Prostate gland (tissue), 2 donors: ENCODE measurements around the gene ARFGAP3. TPM values are rescaled to one million over a fixed set of nuclear protein-coding genes. Genes with fewer than 3 reads are reported as not detected.

Experiments
- DNase-seq: peaks from one replicate; pipeline ENCODE4 v3.0.0-alpha.2; 2019; ENCODE audit warnings: low spot score
- H3K27ac ChIP-seq, 2 donors: fragments of 200-600 bp; sonication (generic); 2 replicates each; pipeline ENCODE4 v1.5.1; 2017 to 2019
- H3K27me3 ChIP-seq: fragments of 200-600 bp; sonication (generic); replicated peaks from 2 replicates; pipeline ENCODE4 v1.5.1; 2019; ENCODE audit not compliant: insufficient read depth
- H3K36me3 ChIP-seq, 2 donors: fragments of 200-600 bp; sonication (generic); 1 replicate in 1 of 2; 2 replicates in 1 of 2; pipeline versions ENCODE4 v1.5.1 to v1.8.1; 2017 to 2019
- H3K4me1 ChIP-seq: fragments of 200-600 bp; sonication (generic); replicated peaks from 2 replicates; pipeline ENCODE4 v1.5.1; 2019
- H3K4me3 ChIP-seq, 2 donors: fragments of 200-600 bp; sonication (generic); 2 replicates each; pipeline ENCODE4 v1.5.1; 2017 to 2019
- H3K9me3 ChIP-seq: fragments of 200-600 bp; sonication (generic); 2 replicates; pipeline ENCODE4 v1.5.1; 2017
- POLR2A ChIP-seq: fragments of 450-650 bp; IDR thresholded peaks from one replicate; pipeline ENCODE4 v1.6.1; 2016; ENCODE audit warnings: antibody characterized with exemption, mild to moderate bottlenecking
- POLR2AphosphoS5 ChIP-seq: sonication (generic); formaldehyde crosslinking; IDR thresholded peaks from one replicate; pipeline ENCODE4 v1.6.1; 2017; ENCODE audit warnings: antibody characterized with exemption
- WGBS: methylation state at CpG from one replicate; pipeline ENCODE4 v1.1.5; 2018; 5-methylcytosine and 5-hydroxymethylcytosine counted together
- intact Hi-C: fragments of 100-400 bp; cut with DNase I; formaldehyde crosslinking; loops from one replicate; pipeline ENCODE4 v1.14.2; 2022
- total RNA-seq, 2 donors: library from RNA; depleted of rRNA; stranded (reverse); fragments of >200 nt; gene quantifications; one replicate each; pipeline ENCODE4 v1.1.0, GENCODE V29; 2016
- TF ChIP-seq, protein P1 (sequence below), 4 experiments: fragments of 200-600 bp in 2 of 4; fragments of 450-650 bp in 2 of 4; sonication (generic) in 2 of 4; IDR thresholded peaks; 1 replicate in 3 of 4; 2 replicates in 1 of 4; pipeline ENCODE4 v1.5.1; 2016 to 2019; ENCODE audit warnings: antibody characterized with exemption in 4 of 4, mild to moderate bottlenecking in 2 of 4, moderate library complexity in 2 of 4

ARFGAP3 gene
- total RNA-seq, 2 donors from 2014 or later = 92.9 to 127 TPM

DNA sequence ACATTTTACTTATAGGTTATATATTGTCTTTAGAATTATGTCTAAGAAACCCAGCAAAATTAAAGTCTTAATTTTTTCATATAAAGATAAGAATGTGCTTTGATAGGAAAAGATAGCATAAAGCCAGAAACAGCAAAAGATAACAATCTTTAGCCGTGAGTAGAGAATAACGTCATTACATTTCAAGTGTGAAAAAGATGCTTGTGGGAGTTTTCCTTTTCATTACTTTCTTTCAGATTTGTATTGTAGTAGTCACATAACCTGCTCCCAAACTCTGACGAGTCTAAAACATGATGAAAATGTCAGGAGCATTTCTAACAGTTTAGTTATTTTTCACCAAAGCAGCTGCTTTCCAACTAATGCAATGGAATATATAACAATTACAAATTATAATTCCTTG, 31.3 kb downstream of the ARFGAP3 start:
- no peak for DNase-seq
- 42% methylated on average over 3 of the region's 3 CpGs for WGBS
- H3K4me3 ChIP-seq = no peak overlapping the region
- peaks cover 4 to 11% of the 10 kb centered on the region in 2 donors for H3K36me3 ChIP-seq
- H3K27ac ChIP-seq = no peak overlapping the region
- intact Hi-C loops = no loop called here
- TF ChIP-seq POLR2A = no peak
- no peaks in the 10 kb centered on the region for H3K27me3 ChIP-seq
- H3K4me1 ChIP-seq = no peaks in the 10 kb centered on the region
- no peaks in the 10 kb centered on the region for H3K9me3 ChIP-seq

DNA sequence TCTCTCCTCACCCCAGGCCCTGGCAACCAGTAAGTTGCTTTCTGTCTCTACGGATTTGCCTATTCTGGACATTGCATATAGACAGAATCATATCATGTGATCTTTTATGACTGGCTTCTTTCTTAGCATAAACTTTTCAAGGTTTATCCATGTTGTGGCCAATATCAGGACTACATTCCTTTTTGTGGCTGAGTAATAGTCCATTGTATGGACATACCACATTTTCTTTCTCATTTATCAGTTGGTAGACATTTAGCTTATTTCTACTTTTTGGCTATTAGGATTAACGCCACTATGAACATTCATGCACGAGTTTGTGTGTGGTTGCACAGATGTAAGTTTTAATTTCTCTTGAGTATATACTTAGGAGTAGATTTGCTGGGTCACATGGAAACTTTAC, 35.7 kb downstream of the ARFGAP3 start:
- peaks cover 3 to 4% of the 10 kb centered on the region in 2 donors for H3K36me3 ChIP-seq
- H3K4me3 ChIP-seq = no peak overlapping the region
- TF ChIP-seq, protein P1, sequence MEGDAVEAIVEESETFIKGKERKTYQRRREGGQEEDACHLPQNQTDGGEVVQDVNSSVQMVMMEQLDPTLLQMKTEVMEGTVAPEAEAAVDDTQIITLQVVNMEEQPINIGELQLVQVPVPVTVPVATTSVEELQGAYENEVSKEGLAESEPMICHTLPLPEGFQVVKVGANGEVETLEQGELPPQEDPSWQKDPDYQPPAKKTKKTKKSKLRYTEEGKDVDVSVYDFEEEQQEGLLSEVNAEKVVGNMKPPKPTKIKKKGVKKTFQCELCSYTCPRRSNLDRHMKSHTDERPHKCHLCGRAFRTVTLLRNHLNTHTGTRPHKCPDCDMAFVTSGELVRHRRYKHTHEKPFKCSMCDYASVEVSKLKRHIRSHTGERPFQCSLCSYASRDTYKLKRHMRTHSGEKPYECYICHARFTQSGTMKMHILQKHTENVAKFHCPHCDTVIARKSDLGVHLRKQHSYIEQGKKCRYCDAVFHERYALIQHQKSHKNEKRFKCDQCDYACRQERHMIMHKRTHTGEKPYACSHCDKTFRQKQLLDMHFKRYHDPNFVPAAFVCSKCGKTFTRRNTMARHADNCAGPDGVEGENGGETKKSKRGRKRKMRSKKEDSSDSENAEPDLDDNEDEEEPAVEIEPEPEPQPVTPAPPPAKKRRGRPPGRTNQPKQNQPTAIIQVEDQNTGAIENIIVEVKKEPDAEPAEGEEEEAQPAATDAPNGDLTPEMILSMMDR (IDR thresholded peaks at IDR 0.05) = no peak
- TF ChIP-seq POLR2A (no peak), POLR2AphosphoS5 (no peak)
- H3K9me3 ChIP-seq = no peaks in the 10 kb centered on the region
- intact Hi-C loops = no loop called here
- peaks cover 11% of the 10 kb centered on the region for H3K4me1 ChIP-seq
- H3K27me3 ChIP-seq = no peaks in the 10 kb centered on the region
- peak overlapping the region in 1 of 2 donors; percentile 83 for H3K27ac ChIP-seq
- 93% methylated on average over 3 of the region's 3 CpGs for WGBS
- DNase-seq = no peak

DNA sequence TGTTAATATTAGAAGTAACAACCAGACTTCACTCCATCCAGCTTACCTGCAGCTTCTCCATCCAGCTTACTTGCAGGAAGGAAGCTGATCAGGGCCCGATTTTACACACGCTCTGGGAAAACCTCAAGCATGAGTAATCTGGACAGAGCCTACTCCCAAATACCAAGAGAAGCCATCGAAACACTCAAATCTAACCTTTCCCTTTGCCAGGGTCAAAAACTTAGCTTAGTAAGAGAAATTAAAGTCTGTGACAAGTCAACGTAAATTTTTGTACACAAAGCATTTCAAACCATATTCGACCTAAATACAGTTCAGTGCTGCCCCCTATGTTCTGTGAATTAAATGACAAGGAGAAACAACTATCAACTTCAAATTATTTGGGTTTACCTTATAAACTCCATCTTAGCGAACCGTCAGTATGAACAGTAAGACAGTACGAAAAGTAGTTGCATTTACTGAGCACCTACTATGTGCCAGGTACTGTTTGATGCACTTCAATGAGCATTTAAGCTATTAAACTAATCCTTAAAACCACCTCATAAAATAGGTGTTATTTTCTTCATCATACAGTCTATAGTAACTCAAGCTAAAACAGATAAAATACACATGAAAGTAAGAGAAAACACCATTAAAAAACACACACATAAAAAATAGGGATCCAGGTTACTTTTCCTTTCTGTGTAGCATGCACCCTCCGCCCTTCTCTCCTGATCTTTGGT, 36.9 kb downstream of the ARFGAP3 start:
- H3K4me3 ChIP-seq = no peak overlapping the region
- intact Hi-C loops = no loop called here
- no peaks in the 10 kb centered on the region for H3K9me3 ChIP-seq
- H3K4me1 ChIP-seq = peaks cover 11% of the 10 kb centered on the region
- peaks cover 0 to 2% of the 10 kb centered on the region in 2 donors for H3K36me3 ChIP-seq
- TF ChIP-seq POLR2A (no peak), POLR2AphosphoS5 (peak; percentile 5)
- TF ChIP-seq, protein P1 (IDR thresholded peaks at IDR 0.05) = peak in 2 of 4 experiments; percentile 21 to 83
- WGBS = 55% methylated on average over 9 of the region's 9 CpGs
- no peak for DNase-seq
- no peaks in the 10 kb centered on the region for H3K27me3 ChIP-seq
- H3K27ac ChIP-seq = peak overlapping the region; percentile 73 to 83

DNA sequence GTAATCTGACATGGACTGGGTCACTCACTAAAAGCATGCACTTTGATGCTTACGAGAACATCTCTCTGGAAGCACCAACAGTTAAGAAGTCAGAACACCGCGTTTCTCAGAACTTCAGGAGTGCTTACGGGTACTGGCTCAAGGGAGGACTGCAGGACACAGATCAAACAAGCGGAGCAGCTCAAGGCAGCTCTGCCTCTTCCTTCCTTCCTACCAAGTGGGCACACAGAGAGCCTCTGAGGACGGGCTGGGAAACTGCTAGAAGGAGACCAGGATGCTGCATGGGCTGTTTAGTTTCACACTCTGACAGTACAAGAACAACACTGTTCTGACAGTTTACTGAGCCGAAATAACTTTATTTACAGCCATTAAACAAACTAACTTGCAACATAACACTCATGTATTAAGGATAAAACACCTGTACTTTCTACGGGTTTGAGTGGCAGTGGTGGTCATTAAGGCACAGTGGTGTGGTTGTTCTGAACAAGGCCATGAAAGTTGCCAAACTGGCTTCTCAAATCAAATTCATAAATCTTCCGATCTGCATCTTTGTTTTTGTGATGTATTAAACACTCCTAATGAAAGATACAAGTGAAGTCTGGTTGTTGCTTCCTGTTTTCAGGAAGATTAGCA, 37.5 kb downstream of the ARFGAP3 start:
- no peaks in the 10 kb centered on the region for H3K36me3 ChIP-seq
- H3K4me3 ChIP-seq = no peak overlapping the region
- intact Hi-C loops = loop anchor here (5.0 kb wide), 1 partner anchor 37 kb away; no protein-coding TSS in a partner anchor
- TF ChIP-seq, protein P1 (IDR thresholded peaks at IDR 0.05) = no peak
- TF ChIP-seq POLR2AphosphoS5 = no peak
- no peak for TF ChIP-seq POLR2A
- 36% methylated on average over 9 of the region's 9 CpGs for WGBS
- DNase-seq = no peak
- no peaks in the 10 kb centered on the region for H3K9me3 ChIP-seq
- peaks cover 13% of the 10 kb centered on the region for H3K4me1 ChIP-seq
- H3K27ac ChIP-seq = peak overlapping the region; percentile 73 to 83
- no peaks in the 10 kb centered on the region for H3K27me3 ChIP-seq

DNA sequence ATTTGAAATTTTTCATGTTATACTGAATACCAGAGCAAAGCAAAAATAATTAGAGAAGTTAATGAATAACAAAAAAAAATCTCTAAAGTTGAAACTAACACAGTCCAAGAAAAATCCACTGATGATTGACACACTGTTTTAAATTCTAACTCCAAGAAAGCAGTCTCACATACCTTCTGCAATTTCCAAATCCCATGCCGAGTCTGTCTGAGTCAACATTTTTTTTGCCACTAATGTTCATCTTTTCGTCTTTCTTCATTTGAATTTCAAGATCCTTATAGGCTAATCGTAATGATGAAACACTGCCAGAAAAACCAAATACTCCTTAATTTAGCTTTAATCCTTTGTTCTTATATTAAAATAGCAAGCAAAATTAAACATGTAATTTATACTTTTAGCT, 39.5 kb downstream of the ARFGAP3 start:
- DNase-seq = no peak
- Histone ChIP-seq H3K27ac (peak overlapping the region; percentile 75 to 83), H3K4me1 (peaks cover 17% of the 10 kb centered on the region), H3K27me3 (no peaks in the 10 kb centered on the region), H3K36me3 (no peaks in the 10 kb centered on the region), H3K9me3 (no peaks in the 10 kb centered on the region), H3K4me3 (no peak overlapping the region)
- 57% methylated on average over 3 of the region's 3 CpGs for WGBS
- intact Hi-C loops = loop anchor here (5.0 kb wide), 1 partner anchor 35 kb away; no protein-coding TSS in a partner anchor
- no peak for TF ChIP-seq POLR2AphosphoS5
- TF ChIP-seq, protein P1 (IDR thresholded peaks at IDR 0.05) = no peak
- no peak for TF ChIP-seq POLR2A
